Parathyroid adenoma (tissue), 2 donors: ENCODE data around the gene TRMT61B.

Source experiments
- H2AFZ ChIP-seq: fragments of 300-600 bp; sonication (generic); one replicate; pipeline ENCODE4 v1.7.0; 2017; ENCODE audit warnings: antibody characterized with exemption, mild to moderate bottlenecking
- H3K27ac ChIP-seq: fragments of 300-600 bp; sonication (generic); one replicate; pipeline ENCODE4 v1.7.0; 2017
- H3K27me3 ChIP-seq: fragments of 300-600 bp; sonication (generic); one replicate; pipeline ENCODE4 v1.7.0; 2017; ENCODE audit warnings: low read length; ENCODE audit not compliant: control insufficient read depth, insufficient read depth
- H3K36me3 ChIP-seq: fragments of 300-600 bp; sonication (generic); one replicate; pipeline ENCODE4 v1.7.0; 2017; ENCODE audit warnings: low read length; ENCODE audit not compliant: control insufficient read depth, insufficient read depth
- H3K4me1 ChIP-seq: fragments of 300-600 bp; sonication (generic); one replicate; pipeline ENCODE4 v1.7.0; 2017; ENCODE audit warnings: control low read depth
- H3K4me2 ChIP-seq: fragments of 300-600 bp; sonication (generic); one replicate; pipeline ENCODE4 v1.7.0; 2017; ENCODE audit warnings: low read length
- H3K4me3 ChIP-seq: fragments of 300-600 bp; sonication (generic); one replicate; pipeline ENCODE4 v1.7.0; 2017; ENCODE audit warnings: low read depth, low read length
- H3K79me2 ChIP-seq: fragments of 300-600 bp; sonication (generic); one replicate; pipeline ENCODE4 v1.7.0; 2017; ENCODE audit warnings: control low read depth
- H3K9ac ChIP-seq: fragments of 300-600 bp; sonication (generic); one replicate; pipeline ENCODE4 v1.7.0; 2017; ENCODE audit warnings: mild to moderate bottlenecking
- H3K9me3 ChIP-seq: fragments of 300-600 bp; sonication (generic); one replicate; pipeline ENCODE4 v1.7.0; 2017; ENCODE audit warnings: low read length; ENCODE audit not compliant: control insufficient read depth
- CTCF ChIP-seq: fragments of 300-600 bp; sonication (generic); IDR thresholded peaks from one replicate; pipeline ENCODE4 v1.7.0; 2017; ENCODE audit warnings: antibody characterized with exemption, mild to moderate bottlenecking
- donor health status: primary hyperparathyroidism.

The TRMT61B gene

DNA sequence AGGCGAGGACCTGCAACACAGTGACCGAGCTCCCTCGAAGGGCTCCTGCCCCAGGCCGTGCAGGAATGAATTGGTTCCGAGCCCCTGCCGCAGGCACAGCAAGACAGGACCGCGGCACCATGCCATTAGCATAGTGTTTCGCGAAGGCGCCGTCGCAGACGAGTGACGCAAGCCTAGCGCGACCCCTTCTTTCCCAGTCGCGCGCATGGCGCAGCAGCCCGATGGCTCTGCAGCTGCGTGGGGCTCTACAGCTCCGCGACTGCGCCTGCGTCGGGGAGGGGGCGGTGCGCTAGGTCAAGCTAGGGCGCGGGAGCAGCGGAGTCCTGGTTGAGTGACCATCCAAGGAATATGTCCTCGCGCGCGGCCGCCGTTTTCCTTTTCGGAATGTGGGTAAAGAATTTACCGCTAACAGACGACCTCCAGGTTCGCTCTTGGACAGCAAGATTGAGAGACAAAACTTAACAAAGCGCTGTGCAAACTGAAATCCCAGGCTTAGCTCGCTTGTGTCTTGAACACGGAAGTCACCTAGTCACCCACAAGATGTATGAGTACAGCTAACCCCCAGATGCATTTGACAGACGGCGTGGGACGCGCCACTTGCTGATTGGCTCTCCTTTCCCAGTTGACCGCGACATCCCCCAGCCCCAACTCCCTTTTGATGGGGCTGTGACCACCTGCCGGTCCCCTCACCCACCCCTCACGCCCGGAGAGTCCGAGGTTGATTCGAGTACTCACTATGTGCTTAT, at the start of gene TRMT61B:
Gene TRMT61B, minus strand, starts transcription at position 164 of the 746 bp plus-strand sequence. Its CDS starts 32 bp downstream, at position 132.
- H3K27me3 ChIP-seq = no peaks in the 10 kb centered on the region
- H3K4me1 ChIP-seq = no peaks in the 10 kb centered on the region
- peak within 1 kb of the TSS; percentile 72 for H3K27ac ChIP-seq
- H3K9ac ChIP-seq = peak within 1 kb of the TSS; percentile 31
- peak within 1 kb of the TSS; percentile 98 for H3K4me2 ChIP-seq
- peaks cover 14% of the 10 kb centered on the region for H3K79me2 ChIP-seq
- H3K36me3 ChIP-seq = no peaks in the 10 kb centered on the region
- H3K9me3 ChIP-seq = no peaks in the 10 kb centered on the region
- TF ChIP-seq CTCF = no peak
- H2AFZ ChIP-seq = peak within 1 kb of the TSS; percentile 89
- peak within 1 kb of the TSS; percentile 96 for H3K4me3 ChIP-seq

- Histone ChIP-seq H3K4me1 (peaks cover 3% of the 10 kb centered on the region), H3K9me3 (no peaks in the 10 kb centered on the region), H3K79me2 (no peaks in the 10 kb centered on the region), H3K27me3 (no peaks in the 10 kb centered on the region), H3K27ac (no peak overlapping the region), H3K4me3 (no peak overlapping the region), H3K4me2 (no peak overlapping the region), H3K9ac (no peak overlapping the region), H3K36me3 (no peaks in the 10 kb centered on the region), H2AFZ (no peak overlapping the region)
- no peak for TF ChIP-seq CTCF
Measured at GRCh38 chr2:28915939-28916338, 45.8 kb upstream of the TRMT61B start.

GRCh38 chr2:28909655-28910353, 39.7 kb upstream of the TRMT61B start:
- Histone ChIP-seq H3K4me3 (no peak overlapping the region), H3K36me3 (no peaks in the 10 kb centered on the region), H3K4me1 (no peaks in the 10 kb centered on the region), H3K79me2 (peaks cover 18% of the 10 kb centered on the region), H3K27ac (no peak overlapping the region), H3K4me2 (no peak overlapping the region), H3K9ac (no peak overlapping the region), H3K27me3 (no peaks in the 10 kb centered on the region), H3K9me3 (no peaks in the 10 kb centered on the region), H2AFZ (no peak overlapping the region)
- no peak for TF ChIP-seq CTCF

DNA sequence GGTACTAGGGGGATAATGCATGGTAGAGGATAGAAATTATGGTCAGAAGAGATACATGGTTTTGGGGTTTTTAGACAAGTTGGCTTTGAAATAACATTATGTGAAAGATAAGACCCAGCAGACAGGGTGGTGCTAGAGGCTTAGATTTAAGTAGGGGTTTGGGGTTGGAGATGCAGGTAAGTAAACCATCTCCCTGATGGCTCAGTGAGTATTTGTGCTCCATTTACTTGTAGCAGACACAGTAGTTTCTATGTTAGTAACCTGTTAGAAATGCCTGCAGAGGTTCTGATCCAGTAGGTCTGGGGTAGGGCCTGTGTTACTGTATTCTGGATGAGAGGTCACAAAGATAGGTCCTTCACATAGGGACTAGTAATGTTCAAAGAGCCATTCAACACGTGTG, 38.1 kb upstream of the TRMT61B start:
- Histone ChIP-seq H3K27ac (no peak overlapping the region), H3K4me1 (no peaks in the 10 kb centered on the region), H2AFZ (no peak overlapping the region), H3K36me3 (no peaks in the 10 kb centered on the region), H3K79me2 (peaks cover 29% of the 10 kb centered on the region), H3K9ac (no peak overlapping the region), H3K27me3 (no peaks in the 10 kb centered on the region), H3K4me2 (no peak overlapping the region), H3K9me3 (no peaks in the 10 kb centered on the region), H3K4me3 (no peak overlapping the region)
- TF ChIP-seq CTCF = no peak
